Measurements from ENCODE around the gene TMEM209.
"Not testable (repeated sequence)": the region's sequence is repeated elsewhere in the genome, so short reads cannot be mapped to it uniquely, and the experiment has no call there.

TMEM209 gene

DNA sequence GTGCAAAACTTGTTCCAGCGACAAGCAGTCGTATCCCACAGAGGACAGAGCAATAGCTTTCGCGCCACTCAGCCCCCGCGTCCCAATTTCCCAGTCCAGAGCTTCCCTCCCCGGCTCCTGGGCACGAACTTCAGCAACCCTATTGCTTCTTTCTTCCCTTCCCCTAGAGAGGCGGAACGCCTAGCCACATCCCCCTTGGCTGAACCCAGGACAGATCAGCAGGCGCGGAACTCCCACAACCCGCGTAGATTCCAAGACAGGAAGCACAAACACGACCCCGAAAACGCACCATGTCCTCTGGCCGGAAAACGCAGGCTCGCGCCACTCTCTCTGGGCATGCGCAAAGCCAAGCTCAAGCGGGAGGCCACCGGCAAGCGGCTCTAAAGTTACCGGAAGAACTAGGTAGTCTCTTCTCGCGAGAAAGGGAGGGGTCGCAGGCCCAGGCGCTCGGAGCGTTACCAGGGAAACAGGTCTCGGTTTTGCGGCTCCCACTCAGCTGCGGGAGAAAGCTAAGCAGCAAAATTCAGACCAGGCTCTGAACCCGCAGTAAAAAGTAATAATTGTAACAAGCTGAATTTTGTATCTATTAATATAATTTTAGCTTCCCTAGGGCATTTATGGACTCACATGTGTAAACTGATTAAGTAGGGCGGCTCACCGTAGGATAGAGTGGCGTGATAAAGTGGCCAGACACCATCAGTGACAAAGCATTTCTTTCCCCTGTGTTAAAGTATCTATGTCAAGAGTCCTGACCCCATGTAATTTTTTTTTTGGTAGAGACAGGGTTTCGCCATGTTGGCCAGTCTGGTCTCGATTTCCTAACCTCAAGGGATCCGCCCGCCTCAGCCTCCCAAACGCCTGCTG, at the start of gene TMEM209:
Gene TMEM209 (minus strand): TSS at position 323 of the 864 bp plus-strand sequence. CDS start 31 bp downstream, at position 292.
- peak; percentile 98 for DNase-seq

DNA sequence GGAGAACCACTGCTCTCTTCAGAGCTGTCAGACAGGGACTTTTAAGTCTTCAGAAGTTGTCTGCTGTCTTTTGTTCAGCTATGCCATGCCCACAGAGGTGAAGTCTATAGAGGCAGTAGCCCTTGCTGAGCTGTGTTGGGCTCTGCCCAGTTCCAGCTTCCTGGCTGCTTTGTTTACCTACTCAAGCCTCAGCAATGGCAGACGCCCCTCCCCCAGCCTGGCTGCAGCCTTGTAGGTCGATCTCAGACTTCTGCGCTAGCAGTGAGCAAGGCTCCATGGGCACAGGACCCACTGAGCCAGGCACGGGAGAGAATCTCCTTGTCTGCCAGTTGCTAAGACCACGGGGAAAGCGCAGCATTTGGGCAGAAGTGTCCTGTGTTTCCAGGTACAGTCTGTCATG, 49.3 kb upstream of the TMEM209 start:
- DNase-seq = no peak

DNA sequence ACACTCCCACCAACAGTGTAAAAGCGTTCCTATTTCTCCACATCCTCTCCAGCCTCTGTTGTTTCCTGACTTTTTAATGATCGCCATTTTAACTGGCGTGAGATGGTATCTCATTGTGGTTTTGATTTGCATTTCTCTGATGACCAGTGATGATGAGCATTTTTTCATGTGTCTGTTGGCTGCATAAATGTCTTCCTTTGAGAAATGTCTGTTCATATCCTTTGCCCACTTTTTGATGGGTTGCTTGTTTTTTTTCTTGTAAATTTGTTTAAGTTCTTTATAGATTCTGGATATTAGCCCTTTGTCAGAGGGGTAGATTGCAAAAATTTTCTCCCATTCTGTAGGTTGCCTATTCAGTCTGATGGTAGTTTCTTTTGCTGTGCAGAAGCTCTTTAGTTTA, 44.4 kb upstream of the TMEM209 start:
- DNase-seq = not testable (repeated sequence)

DNA sequence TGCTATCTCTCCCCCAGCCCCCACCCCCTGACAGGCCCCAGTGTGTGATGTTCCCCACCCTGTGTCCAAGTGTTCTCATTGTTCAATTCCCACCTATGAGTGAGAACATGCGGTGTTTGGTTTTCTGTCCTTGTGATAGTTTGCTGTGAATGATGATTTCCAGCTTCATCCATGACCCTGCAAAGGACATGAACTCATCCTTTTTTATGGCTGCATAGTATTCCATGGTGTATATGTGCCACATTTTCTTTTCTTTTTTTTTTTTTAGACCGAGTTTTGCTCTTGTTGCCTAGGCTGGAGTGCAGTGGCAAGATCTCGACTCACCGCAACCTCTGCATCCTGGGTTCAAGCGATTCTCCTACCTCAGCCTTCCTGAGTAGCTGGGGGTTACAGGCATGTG, 43.6 kb upstream of the TMEM209 start:
- not testable (repeated sequence) for DNase-seq

DNA sequence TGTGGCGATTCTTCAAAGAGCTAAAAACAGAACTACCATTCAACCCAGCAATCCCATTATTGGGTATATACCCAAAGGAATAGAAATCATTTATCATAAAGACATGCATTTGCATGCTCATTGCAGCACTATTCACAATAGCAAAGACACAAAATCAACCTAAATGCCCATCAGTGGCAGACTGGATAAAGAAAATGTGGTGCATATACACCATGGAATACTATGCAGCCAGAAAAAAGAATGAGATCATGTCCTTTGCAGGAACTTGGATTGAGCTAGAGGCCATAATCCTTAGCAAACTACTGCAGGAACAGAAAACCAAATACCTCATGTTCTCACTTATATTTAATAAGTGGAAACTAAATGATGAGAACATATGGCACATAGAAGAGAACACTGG, 41.3 kb upstream of the TMEM209 start:
- DNase-seq = not testable (repeated sequence)

DNA sequence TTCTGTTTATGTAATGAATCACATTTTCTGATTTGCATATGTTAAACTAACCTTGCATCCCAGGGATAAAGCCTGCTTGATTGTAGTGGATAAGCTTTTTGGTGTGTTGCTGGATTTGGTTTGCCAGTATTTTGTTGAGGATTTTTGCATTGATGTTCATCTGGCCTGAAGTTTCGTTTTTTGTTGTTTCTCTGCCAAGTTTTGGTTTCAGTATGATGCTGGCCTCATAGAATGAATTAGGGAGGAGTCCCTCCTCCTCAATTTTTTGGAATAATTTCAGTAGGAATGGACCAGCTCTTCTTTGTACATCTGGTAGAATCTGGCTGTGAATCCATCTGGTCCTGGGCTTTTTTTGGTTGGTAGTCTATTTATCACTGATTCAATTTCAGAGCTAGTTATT, 38.3 kb upstream of the TMEM209 start:
- peak; percentile 48 for DNase-seq

DNA sequence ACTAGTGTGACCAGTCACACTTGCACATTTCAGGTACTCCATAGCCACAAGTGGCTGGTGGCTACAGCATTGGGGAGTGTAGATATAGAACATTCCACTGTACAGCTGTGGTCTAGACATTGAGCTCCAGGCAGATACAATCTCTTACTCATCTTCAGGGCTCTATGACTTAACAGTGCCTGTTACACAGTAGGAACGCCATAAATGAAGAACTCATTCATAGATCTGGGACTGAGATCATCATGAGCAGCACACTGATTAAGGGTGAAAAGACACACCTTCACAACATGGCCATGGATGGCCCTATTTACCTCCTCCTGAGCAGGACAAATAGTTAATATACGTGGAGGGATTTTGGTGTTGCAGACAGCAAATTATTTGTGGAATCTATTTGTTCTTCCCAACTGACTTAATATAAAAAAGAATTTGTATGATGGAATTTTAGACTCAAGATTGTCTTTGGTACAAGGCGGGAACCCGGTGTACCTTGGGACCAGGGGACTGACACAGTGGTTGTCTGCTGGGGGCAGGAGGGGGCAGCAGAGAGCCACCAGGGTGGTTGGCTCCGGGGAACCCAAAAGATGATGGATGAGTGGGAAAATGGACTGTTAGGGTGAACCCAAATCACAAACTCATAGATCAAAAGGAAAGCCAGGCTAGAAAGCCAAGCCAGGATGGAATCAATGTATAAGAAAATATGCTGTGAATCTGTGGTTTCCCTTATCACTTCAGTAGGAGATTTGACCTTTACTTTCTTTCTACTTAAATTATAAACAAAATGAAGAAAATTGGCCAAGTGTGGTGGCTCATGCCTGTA, 37.2 kb upstream of the TMEM209 start:
- peak; percentile 71 for DNase-seq

DNA sequence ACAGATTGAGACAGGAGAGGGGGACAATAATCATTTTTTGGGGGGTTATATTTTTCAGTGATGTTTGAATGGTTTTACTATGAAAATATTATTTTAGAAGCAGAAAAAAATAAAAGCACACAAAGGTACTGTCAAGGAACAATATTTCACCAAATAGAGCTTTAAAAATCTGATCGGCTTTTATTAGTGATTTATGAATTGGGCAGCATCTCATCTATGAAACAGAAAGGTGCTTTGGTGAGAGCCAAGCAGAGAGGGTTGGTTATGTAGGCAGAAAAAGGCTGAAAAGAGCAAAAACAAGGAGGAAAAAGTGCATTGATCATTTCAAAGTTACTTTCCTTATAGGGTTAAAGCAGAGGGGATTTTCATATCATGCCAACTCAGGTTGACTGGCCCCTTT, 35.0 kb upstream of the TMEM209 start:
- no peak for DNase-seq

DNA sequence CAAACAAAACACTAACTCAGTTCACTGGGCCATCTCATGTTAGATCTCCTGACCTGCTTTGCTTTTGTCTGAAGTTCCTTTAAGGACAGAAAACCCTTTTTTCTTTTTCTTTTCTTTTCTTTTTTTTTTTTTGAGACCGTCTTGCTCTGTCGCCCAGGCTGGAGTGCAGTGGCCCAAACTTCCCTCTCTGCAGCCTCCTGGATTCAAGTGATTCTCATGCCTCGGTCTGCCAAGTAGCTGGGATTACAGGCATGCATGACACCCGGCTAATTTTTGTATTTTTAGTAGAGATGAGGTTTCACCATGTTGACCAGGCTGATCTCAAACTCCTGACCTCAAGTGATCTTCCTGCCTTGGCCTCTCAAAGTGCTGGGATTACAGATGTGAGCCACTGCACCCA, 31.2 kb upstream of the TMEM209 start:
- not testable (repeated sequence) for DNase-seq

DNA sequence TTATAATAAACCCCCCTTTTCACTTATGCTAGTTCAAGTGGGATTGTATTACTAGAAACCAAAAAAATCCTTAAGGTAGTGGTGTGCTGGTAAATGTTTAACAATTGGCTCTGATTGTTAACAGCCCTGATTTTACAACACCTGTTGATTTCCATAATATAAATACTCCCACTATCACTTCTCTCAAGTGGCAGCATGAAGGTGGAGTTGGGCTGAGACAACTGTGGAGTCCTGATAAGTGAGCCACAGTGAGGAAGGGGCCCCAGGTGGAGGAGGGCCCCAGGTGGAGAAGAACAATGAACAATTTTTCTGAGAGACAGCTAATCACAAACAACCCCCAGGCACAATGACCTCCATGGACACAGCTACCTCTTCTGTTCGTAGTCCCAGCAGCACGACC, 28.9 kb upstream of the TMEM209 start:
- no peak for DNase-seq

DNA sequence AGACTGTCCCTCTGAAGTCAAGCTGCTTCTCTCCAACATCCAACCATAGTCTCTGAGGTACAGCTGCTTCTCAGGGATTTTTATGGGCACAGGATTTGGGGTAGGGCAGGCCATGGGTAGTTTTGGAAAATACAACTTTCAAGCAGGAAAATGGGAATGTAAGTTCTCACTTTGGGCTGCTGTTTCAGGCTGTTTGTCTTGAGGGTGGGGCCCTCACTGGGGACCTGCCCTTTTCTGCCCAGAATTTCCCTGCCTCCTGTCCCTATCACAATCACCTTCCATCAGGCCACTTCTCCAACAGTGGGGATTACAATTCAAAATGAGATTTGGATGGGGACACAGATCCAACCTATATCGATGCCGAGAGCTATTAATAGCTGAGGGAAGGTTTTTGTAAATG, 27.0 kb upstream of the TMEM209 start:
- DNase-seq = no peak

DNA sequence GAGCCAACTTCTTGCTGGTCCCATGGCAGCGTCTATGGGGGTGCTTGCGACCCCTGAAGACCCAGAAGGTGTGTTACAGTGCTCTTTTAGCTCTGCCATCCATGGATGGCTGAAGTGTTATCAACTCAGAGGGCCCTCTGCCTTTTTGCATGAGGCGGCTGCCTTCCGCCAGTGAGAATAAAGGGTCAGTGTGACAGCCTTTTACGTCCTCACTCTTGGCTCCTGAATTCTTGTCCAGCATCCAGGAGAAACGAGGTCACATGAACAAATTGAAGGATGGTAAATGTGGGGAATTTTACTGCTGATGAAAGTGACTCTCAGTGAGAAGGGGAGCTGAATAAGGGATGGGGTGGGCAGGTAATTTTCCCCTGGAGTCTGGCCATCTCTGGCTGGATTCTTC, 26.6 kb upstream of the TMEM209 start:
- DNase-seq = no peak

DNA sequence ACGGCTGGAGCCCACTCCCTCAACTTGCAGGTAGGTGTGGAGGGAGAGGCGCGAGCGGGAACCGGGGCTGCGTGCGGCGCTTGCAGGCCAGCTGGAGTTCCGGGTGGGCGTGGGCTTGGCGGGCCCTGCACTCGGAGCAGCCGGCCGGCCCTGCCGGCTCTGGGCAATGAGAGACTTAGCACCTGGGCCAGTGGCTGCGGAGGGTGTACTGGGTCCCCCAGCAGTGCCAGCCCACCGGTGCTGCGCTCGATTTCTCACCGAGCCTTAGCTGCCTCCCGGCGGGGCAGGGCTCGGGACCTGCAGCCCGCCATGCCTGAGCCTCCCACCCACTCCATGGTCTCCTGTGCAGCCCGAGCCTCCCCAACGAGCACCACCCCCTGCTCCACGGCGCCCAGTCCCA, 24.8 kb upstream of the TMEM209 start:
- DNase-seq = not testable (repeated sequence)

DNA sequence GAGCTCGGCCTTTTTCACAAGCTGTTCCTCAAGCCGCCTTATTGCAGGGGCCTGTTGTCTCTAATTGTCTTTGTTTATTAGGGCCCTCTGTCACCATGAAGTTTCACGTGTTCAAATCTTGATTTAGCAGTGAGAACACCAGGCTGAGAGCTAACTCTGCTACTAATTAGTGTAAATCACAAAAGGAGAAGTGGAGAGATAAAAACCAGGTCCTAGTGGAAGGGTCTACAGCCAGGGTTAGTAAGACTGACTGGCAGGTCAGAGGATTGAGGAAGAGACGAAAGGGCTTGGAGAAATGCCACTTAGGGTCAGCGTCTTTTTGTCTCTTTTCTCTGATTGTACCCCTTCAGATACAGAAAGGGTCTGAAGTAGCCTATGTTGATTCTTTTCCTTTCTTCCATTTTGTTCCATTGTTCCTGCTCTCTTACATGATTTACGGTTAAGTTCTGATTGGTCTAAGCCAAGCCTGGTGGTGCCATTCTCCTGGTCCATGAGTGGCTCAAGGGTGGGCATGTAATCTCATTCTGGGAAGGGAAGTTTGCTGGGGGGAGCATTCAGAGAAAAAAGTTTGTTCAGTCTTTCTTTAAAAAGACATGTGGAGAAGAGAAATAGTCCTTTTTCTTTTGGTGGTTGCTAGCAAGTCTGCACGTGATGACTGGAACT, 23.8 kb upstream of the TMEM209 start:
- DNase-seq = no peak

DNA sequence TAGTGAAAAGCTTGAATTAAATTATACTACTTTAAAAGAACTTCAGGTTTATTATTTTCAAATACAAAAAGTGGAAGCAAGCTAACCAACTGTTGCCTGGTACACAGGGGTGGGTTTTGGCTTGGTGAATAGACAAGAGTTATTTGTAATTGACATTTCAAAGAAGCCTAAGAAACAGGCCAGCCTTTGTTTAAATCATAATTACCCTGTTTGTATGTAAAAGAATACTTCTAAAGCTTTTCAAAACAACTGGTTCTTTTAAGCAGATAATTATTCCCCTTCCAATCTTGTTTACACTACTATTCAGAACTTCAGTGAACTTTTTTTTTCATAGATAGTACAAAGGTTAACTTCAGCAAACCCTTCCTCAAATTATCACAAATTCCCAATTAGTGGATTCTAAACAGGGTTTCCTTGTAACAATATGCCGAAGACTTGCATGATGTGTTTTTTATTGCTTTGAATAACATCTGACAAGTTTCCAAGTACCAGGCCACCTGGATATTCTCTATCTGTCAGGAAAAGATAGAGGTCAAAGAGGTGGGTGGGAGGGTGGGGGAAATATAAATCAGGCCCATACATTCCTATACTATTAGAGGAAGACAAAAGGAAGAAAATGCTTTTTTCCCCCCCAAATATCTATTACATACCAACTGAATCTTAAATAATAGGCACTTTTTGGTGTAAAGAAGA, 22.8 kb upstream of the TMEM209 start:
- no peak for DNase-seq

DNA sequence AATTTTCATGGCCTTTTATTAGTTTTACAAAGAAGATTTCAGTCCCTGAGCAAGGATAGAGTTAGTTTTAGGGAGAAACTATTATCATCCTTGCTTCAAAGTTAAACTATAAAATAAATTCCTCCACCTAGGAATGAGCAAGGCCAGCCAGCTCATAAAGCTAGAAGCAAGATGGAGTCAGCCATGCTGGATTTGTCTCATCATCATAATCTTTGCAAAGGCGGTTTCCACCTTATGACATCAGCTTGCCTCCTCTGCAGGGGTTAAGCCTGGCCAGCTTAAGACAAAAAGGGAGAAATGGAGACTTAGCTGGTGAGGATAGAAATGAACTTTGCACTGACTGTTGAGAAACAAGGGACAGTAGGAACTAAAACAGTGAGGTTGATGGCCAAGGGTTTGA, 21.1 kb upstream of the TMEM209 start:
- DNase-seq = no peak

DNA sequence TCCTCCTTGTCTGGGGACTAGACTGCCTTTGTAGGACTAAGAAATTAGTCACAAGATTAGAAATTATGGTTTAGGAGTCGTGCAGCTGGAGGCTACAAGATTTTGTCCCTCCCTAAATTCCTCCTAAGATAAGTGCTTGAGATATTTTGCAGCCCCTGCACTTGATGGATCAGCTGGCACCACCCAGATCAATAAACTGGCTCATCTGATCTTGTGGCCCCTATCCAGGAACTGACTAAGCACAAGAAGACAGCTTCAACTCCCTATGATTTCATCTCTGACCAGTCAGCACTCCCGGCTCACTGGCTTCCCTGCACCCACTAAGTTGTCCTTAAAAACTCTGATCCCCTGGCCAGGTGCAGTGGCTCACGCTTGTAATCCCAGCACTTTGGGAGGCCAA, 19.7 kb upstream of the TMEM209 start:
- peak; percentile 34 for DNase-seq

DNA sequence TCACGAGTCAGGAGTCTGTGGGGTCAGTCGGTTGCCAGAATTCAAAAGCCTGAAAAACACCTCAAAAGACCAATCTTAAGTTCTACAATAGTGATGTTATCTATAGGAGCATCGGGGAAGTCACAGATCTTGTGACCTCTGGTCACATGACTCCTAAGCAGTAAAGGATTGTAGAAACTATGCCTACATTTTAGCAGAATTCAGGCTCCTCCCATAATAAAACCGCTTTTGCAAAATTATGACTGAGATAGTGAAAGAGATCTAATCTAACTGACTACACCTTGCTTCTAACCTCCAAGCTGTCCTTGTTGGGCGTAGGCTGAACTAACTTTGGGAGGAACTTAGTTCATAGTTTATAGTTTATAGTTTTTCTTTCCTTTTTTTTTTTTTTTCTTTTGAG, 19.0 kb upstream of the TMEM209 start:
- no peak for DNase-seq

DNA sequence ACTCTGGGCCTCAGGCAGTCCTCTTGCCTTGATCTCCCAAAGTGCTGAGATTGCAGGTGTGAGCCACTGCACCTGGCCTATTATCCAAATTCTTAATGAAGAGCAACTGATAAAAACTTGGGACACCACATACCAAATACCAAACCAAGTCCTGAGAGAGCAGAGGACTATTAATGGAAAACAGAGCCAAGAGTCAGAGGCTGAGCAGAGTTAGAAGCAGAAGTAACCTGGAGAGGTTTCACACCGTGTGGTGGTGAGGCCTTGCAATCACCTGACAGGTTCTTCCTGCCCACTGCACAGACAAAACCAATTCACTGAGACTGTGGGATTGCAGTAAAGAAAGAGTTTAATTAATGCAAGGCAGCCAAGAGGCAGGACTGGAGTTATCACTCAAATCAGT, 18.4 kb upstream of the TMEM209 start:
- no peak for DNase-seq

DNA sequence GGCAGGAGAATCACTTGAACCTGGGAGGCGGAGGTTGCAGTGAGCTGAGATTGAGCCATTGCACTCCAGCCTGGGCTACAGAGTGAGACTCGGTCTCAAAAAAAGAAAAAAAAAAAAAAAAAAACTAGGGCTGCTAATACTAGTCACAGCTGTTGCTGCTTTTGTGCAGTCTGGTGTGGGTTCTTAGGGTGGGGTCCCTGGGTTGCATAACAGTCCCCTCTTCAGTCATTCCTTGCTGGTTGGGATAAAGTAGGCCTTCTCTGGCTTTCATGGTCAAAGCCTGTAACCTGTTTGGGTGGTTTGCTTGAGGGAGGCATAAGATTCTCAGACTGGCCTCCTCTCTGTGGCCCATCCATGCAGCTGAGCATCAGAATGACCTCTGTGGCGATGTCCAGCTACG, 16.5 kb upstream of the TMEM209 start:
- DNase-seq = no peak

DNA sequence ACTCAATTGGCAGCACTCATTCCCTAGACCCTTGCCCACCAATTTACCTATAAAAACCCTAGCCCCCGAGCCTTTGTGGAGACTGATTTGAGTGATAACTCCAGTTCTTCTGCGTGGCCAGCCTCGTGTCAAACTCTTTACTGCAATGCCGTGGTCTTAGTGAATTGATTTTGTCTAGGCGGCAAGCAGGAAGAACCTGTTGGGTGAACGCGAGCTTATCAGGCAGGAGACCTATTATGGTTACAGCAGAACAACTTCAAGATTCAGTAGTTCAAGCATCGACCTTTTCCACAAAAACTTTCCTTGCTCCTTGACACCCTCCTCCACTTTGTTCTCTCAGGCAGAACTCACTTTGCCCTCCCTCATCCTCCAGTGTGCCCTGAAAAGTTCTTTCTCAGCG, 14.7 kb upstream of the TMEM209 start:
- no peak for DNase-seq

DNA sequence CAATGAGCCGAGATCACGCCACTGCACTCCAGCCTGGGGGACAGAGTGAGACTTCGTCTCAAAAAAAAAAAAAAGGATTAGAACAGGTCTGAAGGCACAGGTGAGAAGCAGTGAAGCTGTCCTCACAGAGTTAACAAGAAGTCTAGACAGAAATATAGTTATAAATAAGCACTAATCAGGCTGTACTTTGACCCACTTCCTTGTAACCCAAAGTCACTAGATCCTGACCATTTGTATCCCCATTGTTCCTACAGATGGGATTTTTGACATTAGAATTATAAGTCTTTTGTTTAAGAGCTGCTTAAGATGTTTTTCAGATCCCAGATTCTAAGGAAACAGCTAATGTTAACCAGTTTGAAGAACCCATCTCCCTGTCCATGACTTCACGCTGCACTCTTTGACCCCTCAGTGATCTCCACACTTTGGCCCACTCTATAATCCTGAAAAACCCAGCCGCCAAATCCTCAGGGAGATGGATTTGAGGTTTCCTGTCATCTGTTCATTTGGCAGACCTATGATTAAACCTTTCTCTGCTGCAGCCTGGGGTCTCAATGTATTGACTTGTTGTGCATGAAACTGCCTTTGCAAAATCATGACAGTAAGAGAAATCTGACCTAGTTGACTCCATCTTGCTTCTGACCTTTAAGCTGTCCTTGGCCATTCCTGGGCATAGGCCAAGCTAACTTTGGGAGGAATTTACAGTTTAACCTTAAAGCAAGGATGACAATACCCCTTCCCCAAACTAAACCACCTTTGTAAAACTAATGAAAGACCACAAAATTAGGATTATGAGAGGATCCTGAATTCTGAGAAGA, 13.8 kb upstream of the TMEM209 start:
- no peak for DNase-seq
